Measurements from ENCODE around the gene VTI1A.

The VTI1A gene

DNA sequence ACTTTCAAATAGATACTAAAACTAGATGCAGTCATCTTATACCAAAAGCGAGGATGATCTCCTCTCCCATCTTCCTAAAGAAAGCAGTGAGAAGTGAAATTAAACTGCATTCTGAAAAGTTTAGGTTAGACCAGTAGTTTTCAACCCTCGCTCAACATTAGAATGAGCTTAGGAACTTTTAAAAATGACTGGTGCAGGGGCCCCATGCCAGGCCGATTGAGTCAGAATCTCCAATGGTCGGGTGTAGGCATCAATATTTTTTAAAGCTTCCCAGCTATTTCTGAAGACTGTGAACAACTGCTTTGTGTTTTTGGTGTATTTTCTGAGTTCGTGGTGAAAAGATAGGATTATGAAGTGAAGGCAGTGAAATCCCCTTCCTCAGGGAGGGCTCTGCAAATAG, 146.0 kb downstream of the VTI1A start:
- DNase-seq = no peak

DNA sequence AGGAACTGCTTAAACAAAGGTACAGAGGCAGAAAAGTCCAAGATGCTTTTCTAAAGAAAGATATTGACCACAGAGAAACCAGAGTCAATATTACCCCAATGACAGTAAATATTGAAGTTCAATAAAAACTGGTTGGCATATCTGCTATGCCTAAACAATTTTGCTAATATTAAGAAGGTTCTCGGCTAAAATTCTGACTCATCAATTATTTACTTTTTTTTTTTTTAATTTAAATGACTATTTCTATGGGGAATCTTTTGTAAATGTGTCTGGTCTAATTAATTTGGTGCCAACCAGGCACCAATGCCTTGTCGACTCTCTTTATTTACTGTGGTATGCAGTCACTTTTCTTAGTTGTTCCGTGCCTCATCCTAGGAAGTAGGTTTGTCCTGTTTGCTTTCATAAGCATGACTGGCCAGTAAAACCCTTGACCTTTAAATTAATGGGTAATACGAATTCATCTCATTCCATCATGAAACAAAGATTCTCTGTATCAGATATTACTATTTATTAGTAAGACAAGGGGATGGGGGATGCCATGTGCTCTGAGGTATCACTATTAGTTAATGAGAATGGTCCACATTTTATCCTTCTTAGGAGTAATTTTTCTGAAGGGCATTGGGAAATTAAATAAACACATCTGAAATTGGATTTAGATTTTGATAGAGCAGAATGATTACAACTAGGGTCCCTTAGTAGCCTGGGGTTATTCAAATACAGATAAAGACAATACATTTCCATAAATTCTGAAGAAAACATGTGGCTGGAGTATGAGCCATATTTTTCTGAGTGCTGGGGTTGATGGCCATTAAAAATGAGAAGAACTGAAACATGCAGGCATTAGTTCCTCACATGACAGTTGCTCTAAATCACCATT, 154.4 kb downstream of the VTI1A start:
- DNase-seq = no peak

DNA sequence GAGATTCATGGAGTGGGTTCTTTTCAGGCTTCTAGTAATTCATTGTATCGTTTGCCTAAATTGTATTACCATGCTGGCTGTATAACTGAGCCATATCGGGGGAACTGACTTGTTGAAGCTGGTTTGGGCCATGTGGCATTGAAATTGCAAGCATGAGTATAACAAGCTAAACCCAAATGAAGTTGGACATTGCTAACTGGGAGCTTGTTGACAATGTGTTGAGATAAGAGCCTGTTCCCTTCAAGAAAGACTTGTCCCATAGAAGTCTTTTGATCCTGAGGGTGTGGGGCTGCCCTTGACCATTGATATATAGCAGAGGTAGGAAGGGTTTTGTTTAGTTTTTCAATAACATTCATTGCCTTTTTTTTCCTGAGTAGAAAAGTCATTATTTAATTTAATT, 156.0 kb downstream of the VTI1A start:
- no peak for DNase-seq

DNA sequence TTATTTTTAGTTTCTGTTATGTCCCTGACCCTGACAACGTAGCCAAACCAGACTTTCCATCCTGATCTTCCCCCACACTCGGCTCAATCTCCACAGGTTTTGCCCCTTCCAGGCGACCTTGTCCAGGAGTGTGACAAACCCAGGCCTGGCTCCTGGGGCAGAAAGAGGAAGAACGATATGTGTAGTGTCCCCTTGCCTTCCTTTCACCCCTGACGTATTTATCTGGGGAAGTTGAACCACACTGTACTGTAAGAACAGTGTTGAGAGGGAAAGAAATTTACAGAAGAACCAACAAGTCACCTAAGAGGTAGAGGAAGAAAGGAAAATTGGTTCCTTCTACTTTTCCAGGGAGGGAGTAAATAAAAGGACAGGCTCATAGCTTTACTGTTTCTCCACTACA, 158.0 kb downstream of the VTI1A start:
- DNase-seq = no peak

DNA sequence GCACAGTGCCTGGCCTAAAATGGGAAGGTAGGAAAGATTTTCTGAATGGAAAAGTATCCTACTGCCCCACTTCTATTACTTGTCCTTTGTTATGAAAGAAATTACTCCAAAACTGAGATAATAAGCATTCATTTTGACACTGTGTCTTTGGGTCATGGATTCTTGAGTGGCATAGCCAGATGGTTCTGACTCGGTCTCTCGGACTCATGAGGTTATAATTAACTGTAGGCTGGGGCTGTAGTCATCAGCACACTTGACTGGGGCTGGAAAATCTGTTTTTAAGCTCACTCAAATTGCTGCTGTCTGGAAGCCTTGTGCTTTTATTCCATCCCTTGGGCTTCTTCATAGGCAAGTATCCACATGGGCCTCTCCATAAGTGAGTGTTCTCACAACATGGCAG, 160.5 kb downstream of the VTI1A start:
- no peak for DNase-seq

DNA sequence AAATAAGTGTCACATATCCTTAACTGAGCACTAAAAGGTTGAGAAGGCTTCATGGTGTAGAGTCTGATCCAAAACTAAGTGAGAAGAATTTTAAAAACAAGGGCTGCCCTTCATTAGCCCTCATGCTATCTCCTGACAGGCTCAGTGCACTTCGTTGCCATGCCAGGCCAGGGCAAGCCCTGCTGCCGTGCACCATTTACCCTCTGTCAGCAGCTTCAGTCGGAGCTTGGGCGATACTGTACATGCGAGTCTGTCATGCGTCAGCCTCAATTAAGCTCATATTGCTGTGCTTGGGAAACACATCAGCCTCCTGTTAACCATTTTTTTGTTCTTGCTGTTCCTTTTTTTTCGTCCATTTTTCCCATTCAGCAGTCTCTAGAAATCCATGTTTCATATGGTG, 166.6 kb downstream of the VTI1A start:
- no peak for DNase-seq

DNA sequence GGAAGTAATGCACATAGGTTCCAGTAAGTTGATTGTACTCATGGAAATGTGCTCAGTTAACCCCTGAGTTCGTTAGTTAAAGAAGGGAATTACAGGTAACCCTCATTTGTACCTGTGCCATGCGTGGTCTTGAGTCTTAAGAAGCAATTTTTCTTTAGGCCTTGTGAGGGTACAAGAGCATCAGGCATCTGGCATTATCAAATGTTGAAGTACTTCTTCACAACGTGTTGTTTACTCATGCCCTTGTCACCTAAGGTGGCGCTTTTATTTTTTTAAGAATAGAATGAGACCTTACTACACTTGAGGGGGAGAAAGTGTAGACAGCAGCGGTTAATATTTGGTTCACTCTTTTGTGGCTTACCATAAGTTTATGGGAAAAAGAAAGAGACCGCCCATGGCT, 167.1 kb downstream of the VTI1A start:
- no peak for DNase-seq

DNA sequence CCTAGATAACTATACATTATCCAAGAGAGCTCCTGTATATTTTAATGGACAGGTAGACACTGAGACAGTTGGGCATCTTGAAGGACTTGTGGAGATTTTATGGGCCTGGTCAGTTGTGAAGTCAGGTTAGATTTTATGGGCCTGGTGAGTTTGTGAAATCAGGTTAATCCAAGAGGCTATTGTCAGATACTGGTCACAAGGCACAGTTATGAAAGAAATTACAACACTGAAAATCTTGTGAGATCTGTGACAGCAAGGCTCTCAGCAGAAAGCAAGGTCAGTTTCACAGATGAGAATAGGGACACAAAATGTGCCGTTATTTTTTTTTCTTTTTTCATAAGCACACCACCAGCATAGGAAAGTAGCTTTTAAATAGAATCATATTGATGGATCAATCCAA, 167.6 kb downstream of the VTI1A start:
- DNase-seq = no peak

DNA sequence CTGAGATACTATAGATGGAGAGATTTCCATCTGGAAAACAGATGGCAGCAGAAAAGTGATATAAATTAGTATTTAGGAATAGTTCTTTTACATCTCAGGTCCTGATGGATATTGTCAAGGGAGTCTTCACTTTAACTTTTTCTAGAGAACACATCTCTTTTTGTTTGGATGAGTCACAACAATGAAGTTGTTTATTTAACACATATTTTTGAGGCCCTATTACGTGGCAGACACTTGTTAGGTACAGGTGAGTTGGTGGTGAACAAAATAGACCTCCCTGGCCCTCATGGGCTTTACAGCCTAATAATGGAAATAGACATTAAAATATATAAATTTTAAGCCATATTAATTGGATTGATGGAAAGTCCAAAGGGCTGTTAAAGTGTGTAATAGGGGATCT, 168.3 kb downstream of the VTI1A start:
- no peak for DNase-seq

DNA sequence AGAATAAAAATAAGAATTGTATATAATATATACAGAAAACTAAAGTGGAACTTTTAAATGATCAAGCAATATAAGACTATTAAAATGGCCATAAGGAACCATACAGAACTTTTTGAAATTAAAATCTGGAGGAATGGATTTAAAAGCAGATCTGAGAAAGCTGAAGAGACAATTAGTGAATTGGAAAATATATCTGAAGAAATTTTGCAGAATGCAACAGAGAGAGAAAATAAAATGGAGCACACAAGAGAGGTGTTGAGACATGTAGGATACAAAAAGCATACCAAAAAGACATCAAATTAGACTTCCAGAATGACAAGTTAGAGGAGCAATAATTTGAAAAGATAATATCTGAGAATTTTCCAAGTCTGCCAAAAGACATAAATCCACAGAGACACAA, 169.6 kb downstream of the VTI1A start:
- DNase-seq = no peak

DNA sequence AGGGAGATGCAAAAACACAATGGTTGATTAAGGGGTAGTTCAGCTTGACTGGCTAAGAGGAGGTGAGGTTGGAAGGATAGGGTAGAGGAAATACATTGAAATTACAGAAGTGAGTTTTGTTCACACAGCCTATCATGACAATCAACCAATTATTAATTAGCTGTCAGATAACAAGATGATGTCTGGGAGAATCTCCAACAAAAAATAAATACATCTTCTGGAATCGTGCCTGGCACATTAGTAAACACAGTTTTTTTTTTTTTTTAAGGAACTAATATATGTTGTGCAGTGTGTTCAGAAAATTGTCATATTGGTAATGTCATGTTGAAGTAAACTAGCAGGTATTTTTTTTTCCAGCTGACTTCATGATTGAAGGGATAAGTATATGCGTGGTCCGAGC, 171.8 kb downstream of the VTI1A start:
- no peak for DNase-seq

DNA sequence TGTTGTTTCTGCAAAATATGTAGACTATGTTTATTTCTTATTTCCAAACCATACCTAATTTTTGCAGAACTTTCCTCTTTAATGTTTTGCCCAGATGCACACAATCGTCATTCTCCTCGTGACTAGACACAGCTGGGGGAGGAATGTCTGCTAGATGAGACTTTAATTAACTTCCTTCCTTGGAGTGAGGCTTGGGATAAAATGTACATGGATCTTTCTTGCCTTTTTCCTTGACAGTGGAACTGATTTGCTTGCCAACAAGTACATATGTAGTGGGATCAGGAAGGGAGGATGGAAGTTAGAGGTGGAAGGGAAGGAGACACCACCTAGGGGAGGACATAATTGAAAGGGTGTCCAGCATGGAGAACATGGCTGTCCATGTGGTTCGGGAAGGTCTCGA, 172.5 kb downstream of the VTI1A start:
- no peak for DNase-seq

DNA sequence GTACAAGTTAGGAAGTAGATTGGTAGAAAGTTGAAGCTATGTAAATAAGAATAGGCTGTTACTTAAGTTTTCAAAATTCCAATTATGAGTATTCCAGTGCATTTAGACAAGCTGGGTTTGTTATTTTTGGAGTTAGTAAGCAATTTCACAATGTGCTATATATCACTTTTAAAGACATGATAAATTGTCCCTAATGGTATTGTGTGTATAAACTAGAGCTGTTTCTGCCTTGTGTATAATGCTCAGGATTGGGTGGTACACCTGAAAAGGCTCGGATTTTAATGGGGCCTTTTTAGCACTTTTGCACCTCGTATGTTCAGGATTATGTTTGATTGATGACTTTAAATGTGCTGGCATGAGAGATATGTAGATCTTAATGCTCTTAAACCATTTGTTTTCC, 175.8 kb downstream of the VTI1A start:
- no peak for DNase-seq

DNA sequence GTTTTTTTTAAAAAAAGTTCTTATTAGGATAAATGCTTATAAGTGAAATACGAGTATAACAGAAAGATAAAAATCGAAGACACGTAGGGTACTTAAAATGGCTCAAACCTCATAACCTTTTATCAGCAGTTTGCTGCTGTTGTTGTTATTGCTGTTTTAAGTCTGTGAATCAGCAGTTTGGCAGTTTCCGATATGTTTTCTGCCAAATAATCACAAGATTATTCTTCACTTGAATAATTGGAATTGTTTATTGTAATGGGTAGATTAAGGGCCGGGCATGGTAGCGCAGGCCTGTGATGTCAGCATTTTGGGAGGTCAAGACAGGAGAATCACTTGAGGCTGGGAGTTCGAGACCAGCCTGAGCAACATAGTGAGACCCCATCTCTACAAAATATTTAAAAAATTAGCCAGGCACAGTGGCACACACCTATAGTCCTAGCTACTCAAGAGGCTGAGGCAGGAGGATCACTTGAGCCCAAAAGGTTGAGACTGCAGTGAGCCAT, 177.6 kb downstream of the VTI1A start:
- DNase-seq = no peak

DNA sequence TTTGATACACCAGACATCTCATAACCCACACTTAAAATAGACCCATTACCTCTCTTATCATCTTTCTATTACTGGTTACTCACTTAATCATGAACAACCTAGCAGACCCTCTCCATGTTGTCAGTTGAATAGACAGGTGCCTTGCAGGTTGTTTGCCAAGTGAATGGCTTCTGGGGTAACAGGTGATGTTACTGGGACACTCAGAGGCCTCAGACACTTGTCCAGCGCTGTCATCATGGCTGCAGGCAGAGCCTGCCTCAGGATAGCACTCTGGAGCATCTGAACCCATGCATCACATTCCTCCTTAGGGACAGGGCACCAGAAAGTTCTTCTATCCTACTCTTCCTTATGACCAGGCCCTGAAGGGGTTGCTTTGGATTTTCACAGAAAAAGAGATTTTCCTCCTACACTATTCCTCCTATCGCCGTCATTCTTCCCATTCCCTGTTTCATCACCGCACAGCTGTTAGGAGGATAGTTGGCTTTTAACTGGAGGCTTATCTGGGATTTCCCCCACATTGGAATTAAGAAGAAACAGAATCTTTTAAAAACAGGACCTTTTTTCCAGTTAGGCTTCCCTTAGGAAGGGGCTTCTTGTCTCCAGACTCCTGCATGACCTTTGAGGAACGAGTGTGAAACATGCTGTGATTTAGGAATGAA, 182.1 kb downstream of the VTI1A start:
- DNase-seq = no peak

DNA sequence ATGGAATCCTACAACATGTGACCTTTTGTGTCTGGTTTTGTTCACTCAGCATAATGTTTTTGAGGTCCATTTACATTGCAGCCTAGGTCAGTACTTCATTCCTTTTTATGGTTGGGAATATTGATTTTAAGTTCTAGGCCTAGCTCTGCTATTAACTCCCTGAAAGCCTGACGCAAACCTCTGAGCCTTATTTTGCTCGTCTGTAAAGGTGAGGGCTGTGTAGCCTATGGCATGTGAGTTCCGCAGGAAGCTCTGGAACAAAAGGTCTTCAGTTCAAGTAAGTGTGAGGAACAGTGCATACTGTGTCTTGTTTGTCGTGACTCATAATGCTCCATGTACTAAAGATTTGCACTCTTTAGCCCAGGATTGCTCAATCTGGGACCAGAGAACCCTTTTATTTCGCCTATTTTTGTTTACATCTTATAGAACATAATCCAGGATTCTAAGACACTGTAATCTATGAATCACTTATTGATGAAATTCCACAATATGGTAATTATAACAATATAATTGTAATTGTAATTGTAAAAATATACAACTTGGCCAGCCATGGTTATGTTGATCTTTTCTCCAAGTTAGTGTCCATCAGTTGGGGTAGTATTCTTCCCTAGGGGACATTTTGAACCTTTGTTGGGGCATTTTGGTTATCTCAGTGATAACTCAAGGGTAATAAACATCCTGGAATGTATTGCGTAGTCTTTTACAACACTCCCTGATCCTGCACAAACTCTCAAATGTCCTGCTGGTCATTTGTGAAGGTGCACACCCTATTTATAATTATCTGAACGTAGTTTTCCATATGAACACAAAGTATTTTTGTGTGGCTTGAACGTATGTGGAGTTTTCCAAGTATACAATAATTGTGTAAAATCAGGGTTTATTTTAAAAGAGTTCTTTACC, 184.7 kb downstream of the VTI1A start:
- DNase-seq = no peak

DNA sequence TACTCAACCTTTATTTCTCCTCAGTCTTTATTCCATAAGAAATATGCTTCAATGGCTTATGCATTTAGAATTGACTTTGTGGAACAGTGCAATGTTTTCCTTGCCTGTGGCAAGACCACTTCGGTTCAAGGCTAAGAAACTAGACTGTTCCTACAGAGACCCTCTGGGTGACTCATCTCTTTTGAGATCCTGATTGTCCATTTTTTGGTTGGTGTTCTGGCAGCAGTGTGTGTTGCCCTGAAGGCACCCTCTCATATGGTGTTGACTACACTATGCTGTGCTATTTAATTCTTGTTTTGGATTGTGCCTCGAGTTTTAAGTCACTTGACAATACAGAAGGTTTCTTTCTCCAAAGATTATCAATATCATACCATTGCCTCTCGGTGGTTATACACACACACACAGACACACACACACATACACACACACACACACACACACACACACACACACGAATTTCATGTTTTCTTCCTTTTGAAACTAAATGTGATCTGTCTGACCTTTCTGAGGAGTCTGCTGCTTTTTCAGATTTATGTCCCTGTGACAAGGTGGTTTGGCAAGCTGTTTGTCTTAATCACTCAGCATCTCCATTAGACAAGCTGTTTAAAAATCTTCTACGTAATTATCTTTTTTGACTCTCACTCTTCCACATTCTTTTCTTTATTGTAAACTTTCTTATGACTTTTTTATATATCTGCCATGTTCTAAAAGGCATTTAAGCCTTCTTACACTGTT, 187.2 kb downstream of the VTI1A start:
- DNase-seq = no peak

DNA sequence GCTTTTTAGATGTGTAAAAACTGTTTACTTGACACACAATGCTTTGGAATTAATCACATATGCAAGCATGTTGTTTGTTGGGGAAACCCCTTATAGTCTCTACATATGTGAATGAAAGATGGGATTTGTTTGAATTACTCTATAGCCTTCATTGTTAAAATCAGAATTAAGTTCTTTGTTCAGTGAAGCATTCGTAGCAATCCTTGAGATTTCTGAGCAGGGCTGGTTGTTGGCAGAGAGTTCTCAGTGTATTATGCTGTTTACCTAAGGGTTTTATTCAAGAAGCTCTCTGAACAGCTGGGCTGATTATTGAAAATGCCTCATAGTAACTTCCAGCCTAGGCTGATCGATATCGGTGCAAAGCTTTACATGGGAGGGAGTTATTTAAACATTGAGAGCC, 190.9 kb downstream of the VTI1A start:
- DNase-seq = no peak

DNA sequence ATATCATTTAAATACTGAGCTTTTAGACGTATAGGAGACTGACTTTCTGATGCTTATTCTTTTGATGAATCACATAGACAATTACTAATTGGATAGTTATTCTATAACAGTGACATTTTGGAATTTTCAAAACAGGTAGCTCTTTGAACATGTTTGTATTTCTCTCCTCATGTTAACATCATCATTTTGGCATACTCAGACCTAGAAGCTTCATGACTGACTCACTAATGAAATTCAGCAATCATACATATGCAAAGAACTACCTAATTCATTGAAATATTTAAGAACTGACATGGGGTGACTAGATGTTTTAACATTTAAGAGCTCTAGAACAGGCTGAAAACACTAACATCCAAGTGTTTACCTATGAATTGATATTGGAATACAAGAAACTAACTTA, 192.3 kb downstream of the VTI1A start:
- DNase-seq = no peak

DNA sequence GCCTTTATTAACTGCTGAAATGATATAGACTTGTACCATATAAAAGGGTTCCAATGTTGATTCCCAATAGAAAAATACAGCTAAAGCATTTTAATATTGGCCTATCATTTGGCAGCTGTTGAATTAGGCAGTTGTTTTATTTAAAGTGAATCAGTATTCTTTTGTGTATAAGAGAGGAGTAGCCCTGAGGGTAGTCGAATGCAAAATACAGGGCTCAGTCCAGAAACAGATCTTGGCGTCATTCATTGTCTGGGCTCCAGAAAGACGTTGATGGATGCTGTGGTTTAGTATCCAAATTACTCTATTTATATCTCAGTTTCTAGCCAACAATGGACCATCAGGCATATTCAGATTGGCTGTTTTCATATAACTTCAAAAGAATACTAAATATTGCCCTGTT, 193.6 kb downstream of the VTI1A start:
- no peak for DNase-seq

DNA sequence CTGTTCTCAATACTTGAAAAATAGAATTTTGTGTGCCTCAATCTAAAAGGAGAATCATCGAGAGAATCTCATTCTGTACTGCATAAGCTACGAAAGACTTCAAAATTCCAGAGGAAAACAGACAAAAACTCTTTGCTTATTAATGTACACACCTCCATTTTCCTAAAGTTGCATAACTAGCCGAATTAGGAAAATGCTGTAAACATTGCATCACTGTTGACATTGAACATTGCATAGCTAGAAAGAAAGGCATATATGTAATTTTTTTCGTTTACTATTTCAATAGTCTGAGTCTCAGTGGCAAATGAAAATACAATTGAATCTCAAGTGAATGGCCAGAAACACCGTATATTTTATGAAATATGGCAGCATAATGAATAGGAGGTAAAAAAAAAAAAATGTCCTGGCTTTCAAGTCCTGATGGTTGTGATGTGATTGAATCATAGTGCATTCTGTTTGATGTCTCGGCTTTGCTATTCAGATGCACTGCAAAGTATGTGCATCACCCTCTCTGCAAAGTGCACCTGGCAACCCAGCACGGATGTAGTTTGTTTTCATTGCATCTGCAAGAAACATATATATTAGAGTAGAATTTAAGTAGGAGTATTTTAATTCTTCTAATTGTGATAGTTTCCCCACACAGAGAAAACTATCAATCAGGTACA, 196.7 kb downstream of the VTI1A start:
- DNase-seq = no peak

DNA sequence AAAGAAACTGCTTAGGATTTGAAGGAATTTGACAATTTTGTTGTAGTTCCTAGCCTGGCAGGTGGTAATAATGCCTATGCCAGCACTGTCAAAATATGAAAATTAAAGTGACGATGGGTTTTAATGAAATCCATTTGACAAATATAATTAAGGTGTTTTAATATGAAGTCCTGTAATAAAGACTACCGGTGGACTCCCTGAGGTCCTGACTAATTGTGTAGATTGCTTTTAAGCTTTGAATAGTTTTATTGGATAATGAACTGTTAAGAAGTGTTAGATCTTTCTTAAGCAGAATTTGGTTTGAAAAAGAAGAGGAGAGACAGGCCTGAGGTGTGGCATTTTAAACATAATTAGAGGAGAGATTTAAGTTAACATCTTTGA, 197.2 kb downstream of the VTI1A start:
- no peak for DNase-seq
